Activated T-cell treated with anti-CD3 and anti-CD28 coated beads for 1 hour (primary cell): ENCODE measurements around the gene ZNF417.
"Not testable (repeated sequence)": the region's sequence is repeated elsewhere in the genome, so short reads cannot be mapped to it uniquely, and the experiment has no call there.

ENCODE experiments used
- DNase-seq: peaks from one replicate; pipeline ENCODE4 v3.0.0-alpha.2; 2020; ENCODE audit warnings: low read depth

Gene ZNF417

GRCh38 chr19:57916168-57916995, at the start of gene ZNF417:
Gene ZNF417 (minus strand): TSS chr19:57916592. CDS start chr19:57916411, 181 bp downstream.
- DNase-seq = peak; percentile 71

- DNase-seq = no peak
Measured at GRCh38 chr19:57964761-57965160, 48.4 kb upstream of the ZNF417 start.

GRCh38 chr19:57961785-57962184, 45.4 kb upstream of the ZNF417 start:
- DNase-seq = no peak

- DNase-seq = no peak
Measured at GRCh38 chr19:57954996-57955395, 38.6 kb upstream of the ZNF417 start.

- DNase-seq = no peak
Measured at GRCh38 chr19:57949702-57950101, 33.3 kb upstream of the ZNF417 start.

DNA sequence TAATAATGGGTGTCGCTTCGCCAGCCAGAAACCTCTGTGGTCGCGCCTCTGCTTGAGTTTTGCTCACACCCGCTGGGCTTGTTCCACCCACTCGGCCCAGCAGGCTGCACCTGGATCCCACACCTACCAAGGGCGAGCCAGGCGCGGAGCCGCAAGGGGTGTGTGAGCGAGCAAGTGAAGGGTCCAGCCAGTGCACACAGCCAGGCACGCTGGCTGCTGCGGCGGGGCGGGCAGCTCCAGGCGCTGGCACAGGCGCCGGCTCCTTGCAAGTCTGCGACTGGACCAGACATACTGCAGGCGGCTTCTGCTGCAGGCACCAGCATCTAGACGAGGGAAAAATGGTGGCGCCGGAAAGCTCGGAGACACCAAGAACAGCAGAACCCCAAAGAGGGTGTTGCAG, 32.9 kb upstream of the ZNF417 start:
- DNase-seq = no peak

- peak; percentile 78 for DNase-seq
Measured at GRCh38 chr19:57947419-57948134, 31.2 kb upstream of the ZNF417 start, which contains the start of gene ZNF256. Gene ZNF256 (minus strand): TSS chr19:57947706. CDS start chr19:57947474, 232 bp downstream.

DNA sequence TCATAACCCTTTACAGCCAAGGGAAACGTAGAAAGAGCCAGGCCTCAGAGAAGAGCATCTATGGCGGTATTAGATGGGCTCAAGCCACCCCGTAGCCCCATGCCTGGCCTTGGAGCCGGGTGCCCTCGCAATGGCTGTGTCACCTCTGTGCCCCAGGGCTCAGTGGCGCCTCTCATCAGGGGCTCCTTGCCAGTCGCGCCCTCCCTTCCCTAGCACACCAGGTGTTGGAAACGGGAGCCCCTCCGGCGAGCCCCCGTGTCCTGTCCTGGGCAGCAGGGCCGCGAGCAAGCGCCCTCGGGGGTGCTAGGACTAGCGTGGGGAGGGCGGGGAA, 30.7 kb upstream of the ZNF417 start:
- DNase-seq = peak; percentile 1

DNA sequence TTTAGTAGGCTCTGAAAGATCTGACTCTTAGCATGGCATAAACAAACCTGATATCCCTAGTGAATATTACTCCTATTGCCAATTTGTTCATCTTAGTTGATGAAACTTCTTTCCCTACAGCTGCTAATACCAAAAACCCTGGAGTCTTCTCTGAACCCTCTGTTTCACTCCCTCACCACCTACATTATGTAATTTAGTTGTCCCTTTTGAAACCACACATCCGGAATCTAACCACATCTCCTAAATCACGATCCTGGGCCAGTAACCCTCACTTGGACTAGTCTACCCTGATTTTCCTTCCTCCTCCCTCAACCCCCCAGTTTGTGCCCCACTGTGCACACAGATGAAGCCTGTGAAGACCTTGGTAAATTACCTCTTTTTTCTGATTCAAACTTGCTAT, 29.9 kb upstream of the ZNF417 start:
- DNase-seq = no peak

- no peak for DNase-seq
Measured at GRCh38 chr19:57941593-57941992, 25.2 kb upstream of the ZNF417 start.

- no peak for DNase-seq
Measured at GRCh38 chr19:57935731-57936130, 19.3 kb upstream of the ZNF417 start.

DNA sequence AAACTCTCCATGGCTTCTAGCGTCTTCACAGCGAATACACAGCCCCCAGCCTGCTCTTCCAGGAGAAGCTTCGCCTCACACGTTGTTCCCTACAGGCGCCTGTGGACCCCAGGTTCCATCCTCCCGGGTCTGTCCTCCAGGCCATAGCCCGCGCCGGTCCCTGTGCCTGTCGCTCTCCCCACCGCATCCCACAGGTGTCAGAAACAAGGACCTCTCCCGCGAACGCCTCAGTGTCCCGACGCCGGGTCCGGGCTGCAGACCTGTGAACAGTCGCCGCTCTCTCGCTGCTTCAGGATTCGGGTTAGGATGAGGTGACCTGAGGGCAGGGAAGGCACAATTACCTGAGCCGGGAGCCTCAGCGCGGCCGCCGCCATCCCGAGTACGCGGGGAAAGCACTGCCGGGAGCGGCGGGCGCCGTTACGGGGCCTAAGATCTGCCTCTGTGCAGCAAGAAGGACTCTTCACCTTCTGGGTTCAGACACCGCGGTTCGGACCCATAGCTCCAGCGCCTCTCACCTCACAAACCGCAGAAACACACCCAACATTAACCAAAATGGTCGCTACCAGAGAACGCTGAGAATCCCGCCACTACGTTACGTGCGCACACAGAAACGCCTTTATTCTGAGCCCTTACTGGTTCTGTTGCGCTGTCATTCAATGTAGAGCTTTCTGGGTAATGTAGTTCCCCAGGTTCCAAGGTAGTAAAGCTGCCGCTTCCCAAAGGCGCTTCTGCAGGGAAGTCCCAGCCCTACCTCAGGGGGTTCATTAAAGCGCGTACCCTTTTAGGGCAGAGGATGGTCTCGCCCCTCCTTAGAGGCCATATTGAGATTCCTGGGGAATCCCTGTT, 18.7 kb upstream of the ZNF417 start, which contains the start of gene ZNF418:
TSS of gene ZNF418 (minus strand) at position 583 of the 846 bp plus-strand sequence. CDS start 1,580 bp downstream, outside the sequence.
- DNase-seq = peak; percentile 8

GRCh38 chr19:57927587-57927986, 11.2 kb upstream of the ZNF417 start:
- DNase-seq = no peak

GRCh38 chr19:57914531-57914930, 1.9 kb downstream of the ZNF417 start:
- DNase-seq = no peak

DNA sequence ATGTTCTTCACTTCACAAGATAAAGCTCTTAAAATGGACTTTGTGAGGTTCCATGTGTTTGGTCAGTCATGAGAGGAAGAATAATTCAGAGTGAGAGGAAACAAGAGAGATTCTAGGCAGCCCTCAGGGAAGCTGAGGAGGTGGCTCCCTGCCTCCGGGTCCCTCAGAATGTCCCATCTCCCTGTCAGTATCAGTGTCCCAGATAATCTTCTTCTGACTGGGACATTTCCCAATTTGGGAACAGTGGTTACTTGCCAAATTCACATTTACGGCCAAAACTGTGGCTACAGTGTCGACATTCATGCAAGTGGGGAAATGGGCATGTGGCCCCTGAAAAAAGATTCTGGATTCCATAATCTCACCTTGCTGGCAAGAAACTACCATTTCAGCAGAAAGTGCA, 9.0 kb downstream of the ZNF417 start:
- no peak for DNase-seq

DNA sequence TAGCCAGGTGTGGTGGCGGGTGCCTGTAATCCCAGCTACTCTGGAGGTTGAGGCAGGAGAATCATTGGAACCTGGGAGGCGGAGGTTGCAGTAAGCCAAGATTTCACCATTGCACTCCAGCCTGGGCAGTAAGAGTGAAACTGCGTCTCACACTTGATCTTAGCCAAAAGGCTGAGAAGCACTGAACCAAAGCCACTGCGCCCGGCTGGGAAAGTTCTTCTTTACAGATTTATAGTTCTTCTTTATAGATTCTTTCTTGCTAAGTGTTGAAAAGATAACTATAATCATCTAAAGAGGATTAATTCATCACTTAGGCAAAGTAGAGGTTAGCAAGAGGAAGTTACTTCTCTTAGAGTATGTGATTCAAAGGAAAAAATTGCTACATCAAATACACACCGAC, 11.1 kb downstream of the ZNF417 start:
- DNase-seq = no peak

- no peak for DNase-seq
Measured at GRCh38 chr19:57903618-57904184, 12.7 kb downstream of the ZNF417 start.

DNA sequence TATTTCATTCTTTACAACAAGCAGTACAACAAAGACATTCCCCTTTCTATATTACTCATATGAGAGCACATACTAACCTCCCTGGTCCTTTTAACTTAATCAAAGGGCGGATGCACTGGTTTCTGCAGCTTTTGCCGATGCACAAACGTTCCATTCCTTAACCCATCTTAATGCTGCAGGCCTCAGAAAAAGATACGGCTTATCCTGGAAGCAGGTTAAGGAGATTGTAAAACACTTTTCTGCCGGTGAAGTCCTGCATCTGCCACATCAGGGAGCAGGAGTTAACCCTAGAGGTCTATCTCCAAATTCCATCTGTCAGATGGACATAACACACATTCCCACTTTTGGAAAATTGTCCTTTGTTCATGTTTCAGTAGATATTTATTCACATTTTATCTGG, 16.1 kb downstream of the ZNF417 start:
- no peak for DNase-seq

- DNase-seq = not testable (repeated sequence)
Measured at GRCh38 chr19:57890706-57891105, 25.7 kb downstream of the ZNF417 start.

DNA sequence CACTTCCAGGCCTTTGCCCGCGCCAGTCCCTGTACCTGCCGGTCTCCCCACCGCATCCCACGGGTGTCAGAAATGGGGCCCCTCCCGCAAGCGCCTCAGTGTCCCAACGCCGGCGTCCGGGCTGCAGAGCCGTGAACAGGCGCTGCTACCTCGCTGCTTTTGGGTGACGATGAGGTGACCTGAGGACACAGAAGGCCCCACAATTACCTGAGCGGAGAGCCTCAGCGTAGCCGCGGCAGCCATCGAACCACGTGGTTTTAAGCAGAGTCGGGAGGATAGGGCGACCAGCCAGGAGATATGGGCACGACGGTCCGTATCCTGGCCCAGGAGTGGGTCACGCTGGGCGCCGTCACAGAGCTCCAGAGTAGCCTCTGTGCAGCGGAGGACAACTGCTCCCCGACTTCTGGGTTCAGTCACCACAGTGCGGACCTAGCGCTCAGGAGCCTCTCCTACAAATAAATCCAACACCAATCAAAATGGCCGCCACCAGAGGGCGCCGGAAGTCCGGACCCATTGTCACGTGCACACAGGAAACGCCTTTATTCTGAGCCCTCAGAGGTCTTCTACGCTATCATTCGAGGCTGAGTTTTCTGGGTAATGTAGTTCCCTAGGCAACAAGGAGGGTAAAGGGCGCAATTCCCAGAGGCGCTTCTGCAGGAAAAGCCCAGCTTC, 27.7 kb downstream of the ZNF417 start, which contains the start of gene ZNF814:
TSS of gene ZNF814 (minus strand) at position 478 of the 672 bp plus-strand sequence. CDS start at position 243, 235 bp downstream.
- peak; percentile 71 for DNase-seq

DNA sequence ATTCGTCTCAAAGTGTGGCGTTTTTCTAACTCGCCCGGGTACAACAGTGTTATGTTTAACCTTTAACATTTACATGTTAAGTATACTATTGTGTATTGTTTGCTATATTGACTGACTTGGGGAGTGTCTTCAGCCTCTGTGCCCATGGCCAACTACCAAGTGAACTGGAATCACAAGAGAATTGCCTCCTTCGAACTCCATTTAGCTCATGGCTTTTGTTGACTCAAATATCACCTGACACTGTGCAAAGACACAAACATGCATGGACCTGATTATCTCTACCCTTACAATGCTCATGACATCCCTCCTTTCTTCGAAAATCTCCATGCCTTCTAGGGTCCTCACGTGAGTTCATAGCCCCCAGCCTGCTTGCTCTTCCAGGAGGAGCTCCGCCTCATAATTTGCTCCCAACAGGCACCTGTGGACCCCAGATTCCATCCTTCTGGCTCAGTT, 28.3 kb downstream of the ZNF417 start:
- no peak for DNase-seq
